Stimulated activated CD4-positive, alpha-beta T cell treated with anti-CD3 and anti-CD28 coated beads, Interleukin-4, amount 100 ng/mL, for 48 hours (primary cell): ENCODE measurements around the gene IL2RA.
"Not testable (repeated sequence)": the region's sequence is repeated elsewhere in the genome, so short reads cannot be mapped to it uniquely, and the experiment has no call there.

Experiments
- DNase-seq, 2 donors: peaks; one replicate each; pipeline ENCODE4 v3.0.0-alpha.2; 2020; ENCODE audit warnings: low read depth in 2 of 2

The IL2RA gene

GRCh38 chr10:5983774-5984173 lies 78.4 kb downstream of the IL2RA start:
- DNase-seq = no peak

GRCh38 chr10:5981529-5981928 lies 80.6 kb downstream of the IL2RA start:
- DNase-seq = no peak

- no peak for DNase-seq
These were observed 84.0 kb downstream of the IL2RA start for GRCh38 chr10:5978230-5978489.

GRCh38 chr10:5977471-5978229 lies 84.5 kb downstream of the IL2RA start, which contains the start of gene IL15RA:
IL15RA (minus strand) TSS chr10:5977543; CDS start chr10:5977492, 51 bp downstream.
- peak; percentile 82 to 86 for DNase-seq

GRCh38 chr10:5976512-5977470 lies 85.4 kb downstream of the IL2RA start:
- DNase-seq = peak; percentile 34 to 36

GRCh38 chr10:5975641-5976473 lies 86.3 kb downstream of the IL2RA start:
- peak; percentile 35 to 58 for DNase-seq

GRCh38 chr10:5973069-5973468 lies 89.1 kb downstream of the IL2RA start:
- no peak for DNase-seq

- DNase-seq = no peak
These were observed 90.3 kb downstream of the IL2RA start for GRCh38 chr10:5971886-5972285.

- peak in 1 of 2 donors; percentile 17 for DNase-seq
These were observed 90.8 kb downstream of the IL2RA start for GRCh38 chr10:5971315-5971832.

GRCh38 chr10:5970527-5970926 lies 91.6 kb downstream of the IL2RA start:
- no peak for DNase-seq

- no peak for DNase-seq
These were observed 92.1 kb downstream of the IL2RA start for GRCh38 chr10:5970066-5970465.

GRCh38 chr10:5968681-5969453 lies 93.3 kb downstream of the IL2RA start:
- DNase-seq = no peak

- no peak for DNase-seq
These were observed 94.0 kb downstream of the IL2RA start for GRCh38 chr10:5968037-5968680.

GRCh38 chr10:5965266-5965665 lies 96.9 kb downstream of the IL2RA start:
- no peak for DNase-seq

GRCh38 chr10:5964736-5965135 lies 97.4 kb downstream of the IL2RA start:
- DNase-seq = no peak

GRCh38 chr10:5963591-5963990 lies 98.6 kb downstream of the IL2RA start:
- no peak for DNase-seq

- DNase-seq = no peak
These were observed 99.1 kb downstream of the IL2RA start for GRCh38 chr10:5963071-5963470.

GRCh38 chr10:5962358-5962940 lies 99.7 kb downstream of the IL2RA start:
- not testable (repeated sequence) for DNase-seq

GRCh38 chr10:5961405-5962100 lies 100.6 kb downstream of the IL2RA start:
- DNase-seq = no peak

GRCh38 chr10:5960973-5961275 lies 101.2 kb downstream of the IL2RA start:
- DNase-seq = not testable (repeated sequence)
